ENCODE measurements around the gene PCGF6. TPM values are rescaled to one million over a fixed set of nuclear protein-coding genes. Genes with fewer than 3 reads are reported as not detected.

The PCGF6 gene
- polyA plus RNA-seq, 1 of the 3 experiments (the other 2 are of a cell fraction): 5.1 TPM

DNA sequence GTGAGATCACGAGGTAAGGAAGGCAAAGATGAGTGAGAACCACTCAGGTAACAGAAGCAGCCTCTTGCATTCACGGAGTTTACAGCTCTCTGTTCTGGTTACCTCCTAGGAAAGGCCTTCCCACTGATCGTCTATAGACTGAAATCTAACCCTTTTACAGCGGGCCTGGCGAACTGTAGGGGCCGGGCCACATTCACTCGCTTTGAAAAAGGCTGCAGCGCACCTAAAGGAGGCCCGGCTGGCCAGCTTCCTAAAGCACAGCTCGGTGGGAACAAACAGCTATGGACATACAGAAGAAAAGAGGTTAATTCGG lies 44.8 kb upstream of the PCGF6 start:
- Histone ChIP-seq H4K20me1 (ENCODE audit: insufficient read depth) (peaks cover 8% of the 10 kb centered on the region), H3K9ac (peak overlapping the region; percentile 91), H3K9me2 (no peaks in the 10 kb centered on the region), H3K79me2 (ENCODE audit: insufficient read depth) (peaks cover 89% of the 10 kb centered on the region), H3K36me3 (replicated peaks in 1 of 2; ENCODE audit: control insufficient read depth in 1 of 2, insufficient read depth in 2 of 2, low read length in 1 of 2) (peaks cover 56 to 59% of the 10 kb centered on the region in 2 experiments), H3K27me3 (ENCODE audit: insufficient read depth) (no peaks in the 10 kb centered on the region), H3F3A (replicated peaks; ENCODE audit: insufficient read depth) (no peaks in the 10 kb centered on the region), H3K27ac (ENCODE audit: low read depth in 2 of 2, low read length in 1 of 2) (peak overlapping the region; percentile 72 to 73), H3K4me1 (ENCODE audit: control insufficient read depth in 1 of 2, insufficient read depth in 2 of 2, low read depth in 1 of 2, low read length in 1 of 2) (peaks cover 6 to 13% of the 10 kb centered on the region in 2 experiments; a peak in 3 of 4 replicates), H3K9me3 (no peaks in the 10 kb centered on the region), H2AFZ (ENCODE audit: low read depth) (peak overlapping the region; percentile 84), H3K4me2 (peak overlapping the region; percentile 96), H3K4me3 (ENCODE audit: low read depth in 2 of 2, low read length in 1 of 2) (peak overlapping the region; percentile 89 to 99)
- TF ChIP-seq RCOR1 (IDR thresholded peaks at IDR 0.05; ENCODE audit: low read length): no peak
- TF ChIP-seq YY1 (IDR thresholded peaks at IDR 0.05; ENCODE audit: low read depth): no peak
- no peak for TF ChIP-seq TCF12 (IDR thresholded peaks at IDR 0.05)
- TF ChIP-seq MAX (IDR thresholded peaks at IDR 0.05; ENCODE audit: low read depth): no peak
- no peak for TF ChIP-seq ELF1 (IDR thresholded peaks at IDR 0.05)
- no peak for TF ChIP-seq FOXJ3 (CRISPR knock-in tag; IDR thresholded peaks at IDR 0.05)
- TF ChIP-seq SIN3A (IDR thresholded peaks at IDR 0.05; ENCODE audit: borderline replicate concordance, low read depth, low read length): no peak
- CTCF ChIA-PET: interaction anchor here (0.6 to 1.8 kb wide), 7 partner anchors 9 to 91 kb away, joined by 3 to 6 read pairs (median 3); no protein-coding TSS in a partner anchor
- WGBS (ENCODE audit: low lambda C conversion rate): 4% methylated on average over 10 of the region's 11 CpGs
- POLR2A ChIA-PET: interaction anchor here (1.2 to 1.6 kb wide), 2 partner anchors 45 to 90 kb away, joined by 3 to 6 read pairs; partner anchors contain the start of gene PCGF6
- DNase-seq: no peak

DNA sequence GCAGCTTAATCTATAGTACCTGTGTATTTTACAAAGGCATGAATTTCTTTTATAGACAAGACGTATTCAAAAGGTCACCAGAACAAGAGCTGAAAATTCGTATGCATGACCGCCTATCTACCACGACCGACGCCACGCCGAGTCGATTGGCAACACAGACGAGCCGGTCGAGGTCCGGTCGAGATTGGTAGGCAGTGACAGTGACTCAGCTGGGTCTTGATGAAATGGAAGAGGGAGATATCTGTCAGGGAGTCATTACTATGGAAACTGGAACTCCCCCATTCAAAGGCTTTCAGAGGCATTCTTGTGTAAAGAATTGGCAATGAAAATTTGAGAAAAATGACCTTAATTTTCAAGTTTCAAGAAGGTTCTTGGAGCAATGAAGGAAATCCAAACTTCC lies 43.2 kb upstream of the PCGF6 start:
- H3K9ac ChIP-seq: no peak overlapping the region
- ChIA-PET POLR2A (no interaction called here), CTCF (interaction anchor here (0.7 kb wide), 1 partner anchor 24 kb away, joined by 3 read pairs; no protein-coding TSS in a partner anchor)
- no peak for DNase-seq
- no peak overlapping the region for H3K4me3 ChIP-seq (ENCODE audit: low read depth in 2 of 2, low read length in 1 of 2)
- TF ChIP-seq ELF1 (IDR thresholded peaks at IDR 0.05): no peak
- peaks cover 1% of the 10 kb centered on the region for H3F3A ChIP-seq (replicated peaks; ENCODE audit: insufficient read depth)
- H3K36me3 ChIP-seq (replicated peaks in 1 of 2; ENCODE audit: control insufficient read depth in 1 of 2, insufficient read depth in 2 of 2, low read length in 1 of 2): peaks cover 43 to 56% of the 10 kb centered on the region in 2 experiments
- H3K4me1 ChIP-seq (ENCODE audit: control insufficient read depth in 1 of 2, insufficient read depth in 2 of 2, low read depth in 1 of 2, low read length in 1 of 2): peaks cover 6 to 13% of the 10 kb centered on the region in 2 experiments; a peak in 3 of 4 replicates
- H3K27ac ChIP-seq (ENCODE audit: low read depth in 2 of 2, low read length in 1 of 2): no peak overlapping the region
- H3K9me3 ChIP-seq: no peaks in the 10 kb centered on the region
- peaks cover 88% of the 10 kb centered on the region for H3K79me2 ChIP-seq (ENCODE audit: insufficient read depth)
- 87% methylated on average over 14 of the region's 14 CpGs for WGBS (ENCODE audit: low lambda C conversion rate)
- 0 out of 2 replicates have a peak overlapping the region, but pooled peaks have one; percentile 96 for H3K4me2 ChIP-seq
- no peak overlapping the region for H2AFZ ChIP-seq (ENCODE audit: low read depth)
- no peaks in the 10 kb centered on the region for H3K27me3 ChIP-seq (ENCODE audit: insufficient read depth)
- H3K9me2 ChIP-seq: no peaks in the 10 kb centered on the region
- peaks cover 12% of the 10 kb centered on the region for H4K20me1 ChIP-seq (ENCODE audit: insufficient read depth)

DNA sequence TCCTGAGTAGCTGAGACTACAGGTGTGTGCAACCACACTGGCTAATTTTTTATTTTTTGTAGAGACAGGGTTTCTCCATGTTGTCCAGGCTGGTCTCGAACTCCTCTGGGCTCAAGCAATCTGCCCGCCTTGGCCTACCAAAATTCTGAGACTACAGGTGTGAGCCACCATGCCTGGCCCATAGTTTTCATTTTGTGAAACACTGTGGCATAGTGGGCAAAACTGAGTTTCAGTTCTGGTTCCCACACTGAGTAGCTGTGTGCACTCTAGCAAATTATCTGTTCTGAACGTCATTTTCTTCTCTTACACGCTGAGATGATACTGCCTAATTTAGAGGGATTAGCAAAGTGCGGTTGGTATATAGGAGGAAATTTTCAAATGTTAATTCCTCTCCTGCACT lies 31.8 kb upstream of the PCGF6 start:
- H3K4me3 ChIP-seq (ENCODE audit: low read depth in 2 of 2, low read length in 1 of 2): no peak overlapping the region
- TF ChIP-seq, protein P1, sequence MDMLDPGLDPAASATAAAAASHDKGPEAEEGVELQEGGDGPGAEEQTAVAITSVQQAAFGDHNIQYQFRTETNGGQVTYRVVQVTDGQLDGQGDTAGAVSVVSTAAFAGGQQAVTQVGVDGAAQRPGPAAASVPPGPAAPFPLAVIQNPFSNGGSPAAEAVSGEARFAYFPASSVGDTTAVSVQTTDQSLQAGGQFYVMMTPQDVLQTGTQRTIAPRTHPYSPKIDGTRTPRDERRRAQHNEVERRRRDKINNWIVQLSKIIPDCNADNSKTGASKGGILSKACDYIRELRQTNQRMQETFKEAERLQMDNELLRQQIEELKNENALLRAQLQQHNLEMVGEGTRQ (IDR thresholded peaks at IDR 0.05; ENCODE audit: borderline replicate concordance, low read depth, low read length): no peak
- TF ChIP-seq POLR2AphosphoS5 (IDR thresholded peaks at IDR 0.05; ENCODE audit: low read depth, low read length): no peak
- no peak for TF ChIP-seq ZBTB33 (IDR thresholded peaks at IDR 0.05; ENCODE audit: borderline replicate concordance, low read depth)
- no peak for TF ChIP-seq GABPA (IDR thresholded peaks at IDR 0.05; ENCODE audit: low read depth)
- no peak for TF ChIP-seq REST (IDR thresholded peaks at IDR 0.05; ENCODE audit: low read depth, low read length)
- H3K27ac ChIP-seq (ENCODE audit: low read depth in 2 of 2, low read length in 1 of 2): no peak overlapping the region
- no peak overlapping the region for H2AFZ ChIP-seq (ENCODE audit: low read depth)
- peaks cover 28% of the 10 kb centered on the region for H3F3A ChIP-seq (replicated peaks; ENCODE audit: insufficient read depth)
- peaks cover 24 to 57% of the 10 kb centered on the region in 2 experiments for H3K36me3 ChIP-seq (replicated peaks in 1 of 2; ENCODE audit: control insufficient read depth in 1 of 2, insufficient read depth in 2 of 2, low read length in 1 of 2)
- no peaks in the 10 kb centered on the region for H3K4me1 ChIP-seq (ENCODE audit: control insufficient read depth in 1 of 2, insufficient read depth in 2 of 2, low read depth in 1 of 2, low read length in 1 of 2)
- no peaks in the 10 kb centered on the region for H3K9me3 ChIP-seq
- no peaks in the 10 kb centered on the region for H3K79me2 ChIP-seq (ENCODE audit: insufficient read depth)
- H3K27me3 ChIP-seq (ENCODE audit: insufficient read depth): no peaks in the 10 kb centered on the region
- no peak overlapping the region for H3K4me2 ChIP-seq
- 93% methylated on average over 5 of the region's 5 CpGs for whole genome bisulfite sequencing (ENCODE audit: low lambda C conversion rate)
- H3K9me2 ChIP-seq: no peaks in the 10 kb centered on the region
- no peak for DNase-seq
- no peak overlapping the region for H3K9ac ChIP-seq
- H4K20me1 ChIP-seq (ENCODE audit: insufficient read depth): no peaks in the 10 kb centered on the region
- POLR2A ChIA-PET: no interaction called here
- CTCF ChIA-PET: interaction anchor here (0.9 kb wide), 1 partner anchor 13 kb away, joined by 3 read pairs; the partner anchor contains the start of genes ATP5MK and PDCD11

All from SK-N-SH (cell line).